ENCODE results near the gene MEGF6. TPM values are rescaled to one million over a fixed set of nuclear protein-coding genes. Genes with fewer than 3 reads are reported as not detected.

The MEGF6 gene
- total and polyA plus RNA-seq, 2 of the 8 experiments (the other 6 are each of a cell fraction or from before 2014, with no cell fraction given): 4.1 to 14.8 TPM

- no peak for TF ChIP-seq SUZ12 (IDR thresholded peaks at IDR 0.05; ENCODE audit: low read length)
- TF ChIP-seq TAF1 (IDR thresholded peaks at IDR 0.05; ENCODE audit: low read depth, low read length): no peak
- no peak for TF ChIP-seq POLR2A (IDR thresholded peaks at IDR 0.05; ENCODE audit: control extremely low read depth in 1 of 2, low read depth in 2 of 2, low read length in 2 of 2)
- no peak for TF ChIP-seq SIX5 (IDR thresholded peaks at IDR 0.05; ENCODE audit: low read depth, low read length)
- no peak for TF ChIP-seq ATF2 (IDR thresholded peaks at IDR 0.05; ENCODE audit: low read length)
- no peak for TF ChIP-seq CEBPB (IDR thresholded peaks at IDR 0.05; ENCODE audit: low read depth, low read length)
- TF ChIP-seq CBX8 (IDR thresholded peaks at IDR 0.05; ENCODE audit: borderline replicate concordance, low read depth, low read length): no peak
These were observed 58.6 kb downstream of the MEGF6 start (continued) for GRCh38 chr1:3552751-3553150.

Data from H1 (cell line).